Measurements from ENCODE around the gene PERM1. TPM values are rescaled to one million over a fixed set of nuclear protein-coding genes. Genes with fewer than 3 reads are reported as not detected.
A peak's percentile ranks its signal among the peaks of the same experiment; 100 is the strongest.

PERM1 gene
- total RNA-seq, 4 donors from 2014 or later = 0.35 TPM; not detected in 3

GRCh38 chr1:985126-985525, 3.2 kb upstream of the PERM1 start:
- no peak for DNase-seq
- no peaks in the 10 kb centered on the region for H3K36me3 ChIP-seq
- no peaks in the 10 kb centered on the region for H3K27me3 ChIP-seq
- H3K27ac ChIP-seq = no peak overlapping the region
- no peak for TF ChIP-seq POLR2A (IDR thresholded peaks at IDR 0.05)
- TF ChIP-seq, protein P1, sequence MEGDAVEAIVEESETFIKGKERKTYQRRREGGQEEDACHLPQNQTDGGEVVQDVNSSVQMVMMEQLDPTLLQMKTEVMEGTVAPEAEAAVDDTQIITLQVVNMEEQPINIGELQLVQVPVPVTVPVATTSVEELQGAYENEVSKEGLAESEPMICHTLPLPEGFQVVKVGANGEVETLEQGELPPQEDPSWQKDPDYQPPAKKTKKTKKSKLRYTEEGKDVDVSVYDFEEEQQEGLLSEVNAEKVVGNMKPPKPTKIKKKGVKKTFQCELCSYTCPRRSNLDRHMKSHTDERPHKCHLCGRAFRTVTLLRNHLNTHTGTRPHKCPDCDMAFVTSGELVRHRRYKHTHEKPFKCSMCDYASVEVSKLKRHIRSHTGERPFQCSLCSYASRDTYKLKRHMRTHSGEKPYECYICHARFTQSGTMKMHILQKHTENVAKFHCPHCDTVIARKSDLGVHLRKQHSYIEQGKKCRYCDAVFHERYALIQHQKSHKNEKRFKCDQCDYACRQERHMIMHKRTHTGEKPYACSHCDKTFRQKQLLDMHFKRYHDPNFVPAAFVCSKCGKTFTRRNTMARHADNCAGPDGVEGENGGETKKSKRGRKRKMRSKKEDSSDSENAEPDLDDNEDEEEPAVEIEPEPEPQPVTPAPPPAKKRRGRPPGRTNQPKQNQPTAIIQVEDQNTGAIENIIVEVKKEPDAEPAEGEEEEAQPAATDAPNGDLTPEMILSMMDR (IDR thresholded peaks at IDR 0.05) = no peak
- peaks cover 0 to 4% (median 0%) of the 10 kb centered on the region in 4 donors for H3K4me1 ChIP-seq
- H3K4me3 ChIP-seq = no peak overlapping the region
- no peaks in the 10 kb centered on the region for H3K9me3 ChIP-seq

DNA sequence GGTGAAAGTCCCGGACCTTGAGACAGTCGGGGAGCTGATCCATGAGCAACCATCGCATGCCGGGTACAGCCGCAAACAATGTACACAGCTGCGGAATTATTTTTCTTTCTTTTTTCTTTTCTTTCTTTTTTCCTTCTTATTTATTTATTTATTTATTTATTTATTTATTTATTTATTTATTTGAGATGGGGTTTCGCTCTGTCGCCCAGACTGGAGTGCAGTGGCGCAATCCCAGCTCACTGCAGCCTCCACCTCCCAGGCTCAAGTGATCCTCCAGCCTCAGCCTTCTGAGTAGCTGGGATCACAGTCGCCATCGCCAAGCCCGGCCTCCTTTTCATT, 2.6 kb upstream of the PERM1 start:
- H3K27me3 ChIP-seq = no peaks in the 10 kb centered on the region
- no peak for DNase-seq
- no peak overlapping the region for H3K27ac ChIP-seq
- H3K4me1 ChIP-seq = peaks cover 0 to 4% (median 0%) of the 10 kb centered on the region in 4 donors
- TF ChIP-seq POLR2A (IDR thresholded peaks at IDR 0.05) = no peak
- TF ChIP-seq, protein P1 (IDR thresholded peaks at IDR 0.05) = no peak
- H3K9me3 ChIP-seq = no peaks in the 10 kb centered on the region
- no peaks in the 10 kb centered on the region for H3K36me3 ChIP-seq
- no peak overlapping the region for H3K4me3 ChIP-seq

GRCh38 chr1:983798-984475, 2.0 kb upstream of the PERM1 start:
- H3K4me3 ChIP-seq = no peak overlapping the region
- peak; percentile 38 to 72 (median 67) for DNase-seq
- H3K4me1 ChIP-seq = peaks cover 0 to 4% (median 0%) of the 10 kb centered on the region in 4 donors
- TF ChIP-seq, protein P1 (IDR thresholded peaks at IDR 0.05) = peak; percentile 12 to 95 (median 62)
- TF ChIP-seq POLR2A (IDR thresholded peaks at IDR 0.05) = no peak
- H3K27me3 ChIP-seq = no peaks in the 10 kb centered on the region
- no peaks in the 10 kb centered on the region for H3K36me3 ChIP-seq
- H3K27ac ChIP-seq = no peak overlapping the region
- H3K9me3 ChIP-seq = no peaks in the 10 kb centered on the region

DNA sequence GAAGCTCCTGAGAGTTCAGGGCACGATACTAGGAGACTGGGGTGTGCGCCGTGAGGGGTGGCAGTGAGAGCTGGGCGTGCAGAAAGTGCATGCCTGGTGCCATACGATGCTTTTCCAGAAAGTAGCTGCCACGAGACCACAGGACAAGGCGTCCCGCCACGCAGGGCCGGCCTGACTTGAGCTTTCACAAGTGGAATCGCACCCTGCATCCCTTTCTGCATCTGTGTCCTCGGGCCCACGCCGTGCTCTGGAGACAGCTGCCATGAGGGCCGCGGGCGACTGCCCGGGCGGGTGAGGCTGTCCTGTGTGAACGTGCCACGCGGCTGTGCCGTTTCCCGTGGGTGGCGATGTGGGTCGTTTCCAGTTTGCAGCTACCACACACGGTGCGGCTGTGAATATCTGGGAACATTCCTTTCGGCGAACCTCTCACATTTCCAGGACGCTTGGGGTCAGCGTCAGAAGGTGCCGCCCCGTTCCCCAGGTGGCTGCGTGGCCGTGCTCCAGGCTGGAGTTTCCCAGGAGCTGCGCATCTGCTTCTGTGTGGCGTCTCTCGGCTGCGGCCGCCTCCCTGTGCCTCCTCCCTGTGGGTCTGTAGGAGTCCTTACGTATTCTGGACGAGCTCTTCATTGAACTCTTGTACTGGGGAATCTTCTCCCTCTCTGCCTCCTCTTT, 1.0 kb upstream of the PERM1 start:
- Histone ChIP-seq H3K27me3 (no peaks in the 10 kb centered on the region), H3K4me1 (peaks cover 0 to 4% (median 0%) of the 10 kb centered on the region in 4 donors), H3K36me3 (no peaks in the 10 kb centered on the region), H3K27ac (no peak overlapping the region), H3K9me3 (no peaks in the 10 kb centered on the region), H3K4me3 (no peak overlapping the region)
- DNase-seq = no peak
- TF ChIP-seq POLR2A (IDR thresholded peaks at IDR 0.05) = no peak
- TF ChIP-seq, protein P1 (IDR thresholded peaks at IDR 0.05) = no peak

DNA sequence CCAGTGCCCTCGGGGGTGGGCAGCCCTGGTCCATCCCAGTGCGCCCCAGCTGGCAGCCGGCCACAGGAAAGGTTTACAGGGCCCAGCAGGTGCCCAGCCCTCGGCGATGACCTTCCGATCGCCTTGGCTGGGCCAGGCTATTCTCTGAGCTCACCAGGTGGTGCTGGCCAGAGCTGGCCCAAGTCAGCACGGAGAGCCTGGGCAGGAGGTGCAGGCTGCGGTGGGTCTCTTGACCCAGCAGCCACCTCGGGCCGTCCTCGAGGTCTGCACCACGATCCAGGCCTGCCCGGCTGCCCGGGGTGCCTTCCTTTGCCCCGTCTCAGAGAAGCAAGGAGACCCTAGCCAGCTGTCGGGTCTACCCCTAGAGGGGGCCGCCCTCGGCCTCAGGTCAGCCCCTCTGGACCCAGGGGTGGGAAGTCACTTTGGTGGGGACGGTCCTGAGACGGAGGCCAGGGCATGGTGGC, 370 bp downstream of the PERM1 start:
- H3K27ac ChIP-seq = no peak overlapping the region
- DNase-seq = no peak
- no peaks in the 10 kb centered on the region for H3K36me3 ChIP-seq
- no peak overlapping the region for H3K4me3 ChIP-seq
- H3K9me3 ChIP-seq = no peaks in the 10 kb centered on the region
- TF ChIP-seq, protein P1 (IDR thresholded peaks at IDR 0.05) = no peak
- no peak for TF ChIP-seq POLR2A (IDR thresholded peaks at IDR 0.05)
- no peaks in the 10 kb centered on the region for H3K27me3 ChIP-seq
- H3K4me1 ChIP-seq = peaks cover 0 to 4% (median 0%) of the 10 kb centered on the region in 4 donors

All from Peyer's patch (tissue), 4 donors.